ENCODE results near the gene UQCR10. TPM values are rescaled to one million over a fixed set of nuclear protein-coding genes. Genes with fewer than 3 reads are reported as not detected.

The UQCR10 gene
- total and polyA plus RNA-seq, 2 of the 4 experiments (the other 2 are of a cell fraction), result 103 to 260 TPM

DNA sequence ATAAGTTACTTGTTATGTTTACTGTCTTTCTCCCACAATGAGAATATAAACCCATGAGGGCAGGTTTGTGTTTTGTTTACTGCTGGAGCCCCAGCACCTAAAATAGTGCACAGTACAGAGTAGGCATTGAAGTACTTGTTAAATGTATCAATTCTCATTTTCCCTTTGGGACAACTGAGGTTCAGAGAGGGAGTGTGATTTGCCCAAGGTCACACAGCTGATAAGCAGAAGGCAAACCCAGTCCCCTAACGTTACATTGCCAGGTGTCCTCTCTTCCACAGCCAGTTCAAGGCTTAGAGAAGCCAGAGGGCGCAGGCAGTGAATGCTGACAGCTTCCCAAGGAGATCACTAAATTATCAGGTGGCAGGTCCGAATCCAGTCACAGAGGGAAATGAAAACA is 17.1 kb upstream of the UQCR10 start:
- no TSS peak for BruUV-seq (replicated peaks)
- H2BK15ac ChIP-seq (ENCODE audit: low read depth, low read length), result no peak overlapping the region
- 83% methylated on average over 1 of the region's 3 CpGs; no CpG with 5 or more reads in 1 of the 2 experiments for WGBS, 2 experiments (ENCODE audit: extremely low coverage in 2 of 2, insufficient read length in 1 of 2)
- peaks cover 22% of the 10 kb centered on the region; the same call in 1 of the 2 replicates for H3K36me3 ChIP-seq (ENCODE audit: control insufficient read depth, insufficient read depth, low read length)
- dilution Hi-C loops (cut with HindIII; ENCODE audit: low sequenced_read_pairs, unreplicated experiment) (no loop called here), in situ Hi-C loops (cut with MboI; ENCODE audit: low sequenced_read_pairs) (no loop called here), intact Hi-C loops (cut with micrococcal nuclease) (no loop called here)
- ATAC-seq (ENCODE audit: low read depth) (no peak), DNase-seq (no peak)
- no peak overlapping the region for H3K27ac ChIP-seq (ENCODE audit: insufficient read depth, low read length)
- H3K9ac ChIP-seq (ENCODE audit: low read depth, low read length), result no peak overlapping the region
- POLR2A ChIA-PET (ENCODE audit: unreplicated experiment), result no interaction called here
- H2AK9ac ChIP-seq (replicated peaks; ENCODE audit: low read depth, low read length, poor library complexity), result no peak overlapping the region
- H4K8ac ChIP-seq (ENCODE audit: low read depth in 2 of 2, low read length in 2 of 2), result no peak overlapping the region
- no peak overlapping the region for H3K56ac ChIP-seq (ENCODE audit: extremely low read depth, insufficient read depth, low read length)
- no peaks in the 10 kb centered on the region; the same call in 1 of the 2 replicates for H4K20me1 ChIP-seq (ENCODE audit: insufficient read depth, low read length)
- H3K9me3 ChIP-seq (ENCODE audit: control insufficient read depth, insufficient read depth, low read length), result no peaks in the 10 kb centered on the region
- no peaks in the 10 kb centered on the region for H3K27me3 ChIP-seq (ENCODE audit: control insufficient read depth, insufficient read depth, low read length)
- H3K4ac ChIP-seq (ENCODE audit: low read depth, low read length), result no peak overlapping the region
- TF ChIP-seq POLR2A (IDR thresholded peaks at IDR 0.05; ENCODE audit: low read depth, low read length), result no peak
- peaks cover 10 to 17% of the 10 kb centered on the region in 2 experiments; a peak in 2 of 4 replicates for H3K79me1 ChIP-seq (ENCODE audit: low read depth in 1 of 2, low read length in 2 of 2)
- H3K4me3 ChIP-seq (ENCODE audit: insufficient read depth, low read depth, low read length), result no peak overlapping the region
- CTCF ChIA-PET, result no interaction called here
- no peak overlapping the region for H3K18ac ChIP-seq (ENCODE audit: low read depth, low read length)
- H2AFZ ChIP-seq (replicated peaks; ENCODE audit: low read length, poor library complexity), result no peak overlapping the region
- no peak overlapping the region for H3K23ac ChIP-seq (ENCODE audit: low read depth, low read length)
- H3K14ac ChIP-seq (replicated peaks; ENCODE audit: low read depth, low read length), result no peak overlapping the region
- H3K9me1 ChIP-seq (ENCODE audit: insufficient read depth, low read length), result peaks cover 15% of the 10 kb centered on the region; the same call in 1 of the 2 replicates
- no peak overlapping the region for H2BK20ac ChIP-seq (ENCODE audit: low read depth, low read length)
- H4K5ac ChIP-seq (ENCODE audit: low read depth, low read length), result no peak overlapping the region
- no peak overlapping the region for H2AK5ac ChIP-seq (ENCODE audit: low read depth, low read length)
- no peak overlapping the region for H2BK5ac ChIP-seq (ENCODE audit: low read depth, low read length, poor library complexity, severe bottlenecking)
- no peak overlapping the region for H2BK120ac ChIP-seq (ENCODE audit: low read depth, low read length)
- no peak overlapping the region for H4K91ac ChIP-seq (ENCODE audit: insufficient read depth, low read depth, low read length)
- H3K4me2 ChIP-seq (ENCODE audit: low read depth, low read length), result no peak overlapping the region
- H3K4me1 ChIP-seq (ENCODE audit: control insufficient read depth, insufficient read depth, low read length), result peaks cover 3% of the 10 kb centered on the region; the same call in 1 of the 2 replicates
